H1 (cell line): ENCODE results near the gene CGNL1. TPM values are rescaled to one million over a fixed set of nuclear protein-coding genes. Genes with fewer than 3 reads are reported as not detected.

Source experiments
- CTCF ChIA-PET: fragments of 300-600 bp; sonication (Branson Sonifier 250); formaldehyde crosslinking; loops from one replicate; lab custom pipeline; 2021; ENCODE audit not compliant: partially characterized antibody; lab: Charles Lee
- POLR2A ChIA-PET: fragments of 300-600 bp; sonication (Branson Sonifier 250); formaldehyde crosslinking; loops from one replicate; lab custom pipeline; 2021; ENCODE audit warnings: inconsistent platforms; ENCODE audit not compliant: partially characterized antibody; lab: Charles Lee
- DNase-seq, 2 experiments: peaks; one replicate each; pipeline versions ENCODE4 v3.0.0 to v3.0.0-alpha.2; 2010 to 2022; ENCODE audit warnings: low spot score in 2 of 2, low read depth in 1 of 2, mixed read lengths in 1 of 2
- FAIRE-seq: peaks from 2 replicates; lab custom pipeline; 2011; peaks lifted over from hg19 to GRCh38; lab: Jason Lieb, UNC
- H2AFZ ChIP-seq: 2 replicates; pipeline ENCODE4 v1.8.1; 2012; ENCODE audit warnings: low read length, inconsistent platforms
- H2AK5ac ChIP-seq: 2 replicates; pipeline ENCODE4 v1.6.1; 2013; ENCODE audit warnings: low read depth, low read length
- H2BK120ac ChIP-seq: replicated peaks from 2 replicates; pipeline ENCODE3; 2013; ENCODE audit warnings: low read depth, low read length, inconsistent platforms
- H2BK12ac ChIP-seq: 2 replicates; pipeline ENCODE4 v1.6.1; 2013; ENCODE audit warnings: low read depth, low read length
- H2BK15ac ChIP-seq: 2 replicates; pipeline ENCODE4 v1.6.1; 2013; ENCODE audit warnings: low read length
- H2BK20ac ChIP-seq: 2 replicates; pipeline ENCODE4 v1.6.1; 2013; ENCODE audit warnings: low read length
- H2BK5ac ChIP-seq: 2 replicates; pipeline ENCODE4 v1.6.1; 2013; ENCODE audit warnings: low read depth, low read length
- H3K14ac ChIP-seq: 2 replicates; pipeline ENCODE4 v1.6.1; 2013; ENCODE audit warnings: inconsistent platforms; ENCODE audit not compliant: insufficient read length
- H3K18ac ChIP-seq: 2 replicates; pipeline ENCODE4 v1.6.1; 2013; ENCODE audit warnings: low read length; ENCODE audit errors: extremely low read depth
- H3K23ac ChIP-seq: 2 replicates; pipeline ENCODE4 v1.6.1; 2013; ENCODE audit warnings: inconsistent platforms; ENCODE audit not compliant: insufficient read length
- H3K23me2 ChIP-seq: 2 replicates; pipeline ENCODE4 v1.6.1; 2013; ENCODE audit warnings: low read depth, low read length
- H3K27ac ChIP-seq: 2 replicates; pipeline ENCODE4 v1.6.1; 2011; ENCODE audit warnings: low read depth, low read length, inconsistent platforms
- H3K27me3 ChIP-seq, 4 experiments: replicated peaks in 1 of 4; 1 replicate in 1 of 4; 2 replicates in 3 of 4; pipeline versions ENCODE4 v1.6.1 to v1.8.1; 2011 to 2013; ENCODE audit warnings: low read length in 3 of 4, mild to moderate bottlenecking in 3 of 4, inconsistent platforms in 2 of 4, mixed read lengths in 2 of 4, moderate library complexity in 1 of 4; ENCODE audit not compliant: control insufficient read depth in 3 of 4, insufficient read depth in 3 of 4; ENCODE audit errors: extremely low read depth in 1 of 4
- H3K36me3 ChIP-seq, 4 experiments: 2 replicates each; pipeline versions ENCODE4 v1.6.1 to v1.8.1; 2011 to 2013; ENCODE audit warnings: mild to moderate bottlenecking in 4 of 4, low read length in 3 of 4, moderate library complexity in 2 of 4, control low read depth in 1 of 4, inconsistent platforms in 1 of 4; ENCODE audit not compliant: insufficient read depth in 4 of 4, control insufficient read depth in 2 of 4
- H3K4ac ChIP-seq: replicated peaks from 2 replicates; pipeline ENCODE3; 2013; ENCODE audit warnings: low read length, low read depth, mixed read lengths, inconsistent platforms; ENCODE audit not compliant: insufficient read length
- H3K4me1 ChIP-seq, 4 experiments: replicated peaks in 1 of 4; 1 replicate in 1 of 4; 2 replicates in 3 of 4; pipeline versions ENCODE4 v1.6.1 to v1.8.1; 2011 to 2013; ENCODE audit warnings: low read length in 3 of 4, inconsistent platforms in 2 of 4, mixed read lengths in 1 of 4; ENCODE audit not compliant: insufficient read depth in 4 of 4, control insufficient read depth in 3 of 4
- H3K4me2 ChIP-seq, 2 experiments: 2 replicates each; pipeline versions ENCODE4 v1.6.1 to v1.8.1; 2011 to 2013; ENCODE audit warnings: low read depth in 2 of 2, low read length in 2 of 2, control low read depth in 1 of 2, inconsistent platforms in 1 of 2, mild to moderate bottlenecking in 1 of 2; ENCODE audit not compliant: insufficient read depth in 1 of 2
- H3K4me3 ChIP-seq, 4 experiments: fragments of 200-600, 300-600 bp in 1 of 4; sonication (generic), shearing (Covaris generic), sonication (Bioruptor Twin) in 1 of 4; 2 replicates each; pipeline versions ENCODE4 v1.5.1 to v1.8.1; 2011 to 2016; ENCODE audit warnings: low read length in 4 of 4, low read depth in 3 of 4, control low read depth in 2 of 4, inconsistent platforms in 2 of 4, mild to moderate bottlenecking in 2 of 4, mixed read lengths in 1 of 4, moderate library complexity in 1 of 4; ENCODE audit not compliant: insufficient read depth in 2 of 4; ENCODE audit errors: extremely low read depth in 1 of 4
- H3K56ac ChIP-seq: replicated peaks from 2 replicates; pipeline ENCODE3; 2013; ENCODE audit warnings: low read depth, mild to moderate bottlenecking, mixed read lengths, low read length, inconsistent platforms; ENCODE audit not compliant: insufficient read length
- H3K79me1 ChIP-seq: 2 replicates; pipeline ENCODE4 v1.6.1; 2013; ENCODE audit warnings: low read depth, low read length, control low read depth
- H3K79me2 ChIP-seq, 2 experiments: 2 replicates each; pipeline versions ENCODE4 v1.6.1 to v1.8.1; 2012 to 2013; ENCODE audit warnings: low read length in 2 of 2, mild to moderate bottlenecking in 2 of 2, inconsistent platforms in 1 of 2; ENCODE audit not compliant: insufficient read depth in 2 of 2, control insufficient read depth in 1 of 2
- H3K9ac ChIP-seq, 4 experiments: replicated peaks in 1 of 4; 1 replicate in 1 of 4; 2 replicates in 3 of 4; pipeline versions ENCODE4 v1.6.1 to v1.8.1; 2011 to 2013; ENCODE audit warnings: low read depth in 3 of 4, low read length in 3 of 4, control low read depth in 2 of 4, mild to moderate bottlenecking in 2 of 4, moderate library complexity in 2 of 4, inconsistent platforms in 1 of 4; ENCODE audit errors: extremely low read depth in 1 of 4
- H3K9me3 ChIP-seq, 2 experiments: 2 replicates each; pipeline versions ENCODE4 v1.6.1 to v1.8.1; 2012 to 2013; ENCODE audit warnings: mild to moderate bottlenecking in 2 of 2, moderate library complexity in 2 of 2, control low read depth in 1 of 2, inconsistent platforms in 1 of 2, low read depth in 1 of 2, low read length in 1 of 2, mixed read lengths in 1 of 2; ENCODE audit not compliant: insufficient read depth in 2 of 2
- H4K20me1 ChIP-seq, 2 experiments: replicated peaks in 1 of 2; 2 replicates each; pipeline versions ENCODE3 to v1.8.1; 2011 to 2013; ENCODE audit warnings: inconsistent platforms in 2 of 2, low read length in 2 of 2, mild to moderate bottlenecking in 1 of 2; ENCODE audit not compliant: insufficient read depth in 2 of 2, control insufficient read depth in 1 of 2
- H4K5ac ChIP-seq: 2 replicates; pipeline ENCODE4 v1.6.1; 2013; ENCODE audit warnings: low read length, low read depth, mixed read lengths, inconsistent platforms; ENCODE audit not compliant: insufficient read length
- H4K8ac ChIP-seq: 2 replicates; pipeline ENCODE4 v1.8.0; 2013; ENCODE audit warnings: mild to moderate bottlenecking, moderate library complexity, low read length, inconsistent platforms; ENCODE audit not compliant: insufficient read depth; ENCODE audit errors: extremely low read depth
- H4K91ac ChIP-seq: replicated peaks from 2 replicates; pipeline ENCODE3; 2013; ENCODE audit warnings: low read length, mixed read lengths, inconsistent platforms; ENCODE audit not compliant: insufficient read length
- EP300 ChIP-seq, 2 experiments: IDR thresholded peaks; 1 replicate in 1 of 2; 2 replicates in 1 of 2; pipeline ENCODE4 v1.6.1; 2011 to 2012; ENCODE audit warnings: low read depth in 2 of 2, low read length in 2 of 2, mild to moderate bottlenecking in 2 of 2, borderline replicate concordance in 1 of 2, inconsistent platforms in 1 of 2, moderate library complexity in 1 of 2
- EZH2 ChIP-seq: fragments of 200-600 bp; sonication (generic); IDR thresholded peaks from 2 replicates; pipeline ENCODE4 v1.7.1; 2012; ENCODE audit warnings: low read depth, mild to moderate bottlenecking, moderate library complexity, low read length, inconsistent platforms; ENCODE audit not compliant: severe bottlenecking
- MAFK ChIP-seq: IDR thresholded peaks from 2 replicates; pipeline ENCODE4 v1.6.1; 2012; ENCODE audit warnings: low read depth, mild to moderate bottlenecking, improper control_type of control experiment, low read length
- POLR2A ChIP-seq, 2 experiments: IDR thresholded peaks; 1 replicate in 1 of 2; 2 replicates in 1 of 2; pipeline ENCODE4 v1.6.1; 2011; ENCODE audit warnings: low read depth in 2 of 2, low read length in 2 of 2, mild to moderate bottlenecking in 2 of 2; ENCODE audit errors: control extremely low read depth in 1 of 2
- POLR2AphosphoS5 ChIP-seq: IDR thresholded peaks from 2 replicates; pipeline ENCODE4 v1.6.1; 2011; ENCODE audit warnings: low read depth, low read length
- POU5F1 ChIP-seq: IDR thresholded peaks from 2 replicates; pipeline ENCODE4 v1.6.1; 2011; ENCODE audit warnings: low read depth, mild to moderate bottlenecking, low read length, moderate library complexity
- RAD21 ChIP-seq, 2 experiments: IDR thresholded peaks in 1 of 2; conservative IDR thresholded peaks in 1 of 2; 2 replicates each; pipeline ENCODE4 v1.6.1; 2011; ENCODE audit warnings: low read depth in 2 of 2, low read length in 2 of 2, improper control_type of control experiment in 1 of 2, inconsistent platforms in 1 of 2, mild to moderate bottlenecking in 1 of 2, moderate library complexity in 1 of 2
- TAF7 ChIP-seq: optimal IDR thresholded peaks from 2 replicates; pipeline ENCODE3; 2011; ENCODE audit warnings: low read depth, mild to moderate bottlenecking, inconsistent platforms, low read length, moderate library complexity, borderline replicate concordance
- YY1 ChIP-seq: IDR thresholded peaks from 2 replicates; pipeline ENCODE4 v1.6.1; 2011; ENCODE audit warnings: low read depth, mild to moderate bottlenecking, low read length
- WGBS, 2 experiments: shearing (Covaris generic) in 1 of 2; methylation state at CpG; one replicate each; pipeline versions ENCODE4 v1.1.6 to v1.1.7; 2013 to 2015; ENCODE audit warnings: low lambda C conversion rate in 2 of 2, mixed read lengths in 2 of 2, inconsistent platforms in 1 of 2, low coverage in 1 of 2, missing lambda C conversion rate in 1 of 2; ENCODE audit not compliant: insufficient replicate concordance in 2 of 2, insufficient coverage in 1 of 2, insufficient read length in 1 of 2; ENCODE audit errors: extremely low coverage in 1 of 2, missing lambda C conversion rate in 1 of 2; 5-methylcytosine and 5-hydroxymethylcytosine counted together
- polyA plus RNA-seq, 7 experiments: library from polyadenylated mRNA; depleted of rRNA in 3 of 7; stranded (reverse) in 5 of 7; unstranded in 2 of 7; fragments of >200 nt in 5 of 7; fragments of 200-250 nt in 2 of 7; gene quantifications; 1 replicate in 5 of 7; 2 replicates in 1 of 7; 4 replicates in 1 of 7; pipeline versions ENCODE4 v1.2.1 to v1.2.3, GENCODE V29; 2011 to 2013; ENCODE audit warnings: missing spikeins in 2 of 7, mixed read lengths in 2 of 7
- total RNA-seq: library from RNA; stranded (reverse); fragmentation: NEBNext Ultra II Directional; extraction: Animal tissue kit (Norgen Biotek cat#: 25700); gene quantifications from 2 replicates; pipeline ENCODE4 v1.2.1, GENCODE V29; 2021

CGNL1 gene
- total and polyA plus RNA-seq, 2 of the 8 experiments (the other 6 are each of a cell fraction or from before 2014, with no cell fraction given): 21.8 to 75.6 TPM

GRCh38 chr15:57591237-57591821, 215.0 kb downstream of the CGNL1 start:
- Histone ChIP-seq H3K4me1 (peaks cover 4 to 7% (median 4%) of the 10 kb centered on the region in 4 experiments; a peak in 6 of 7 replicates), H4K20me1 (no peaks in the 10 kb centered on the region), H3K23ac (no peak overlapping the region), H3K23me2 (peaks cover 5% of the 10 kb centered on the region; the same call in 1 of the 2 replicates), H3K27me3 (peaks cover 0 to 18% (median 10%) of the 10 kb centered on the region in 4 experiments; a peak in 4 of 7 replicates), H4K5ac (no peak overlapping the region), H2AFZ (peak overlapping the region; percentile 91; the same call in 1 of the 2 replicates), H4K8ac (peak overlapping the region; percentile 25), H3K9ac (no peak overlapping the region), H3K27ac (no peak overlapping the region), H3K14ac (no peak overlapping the region), H2BK5ac (peak overlapping the region; percentile 32; the same call in 1 of the 2 replicates), H3K4me3 (peak overlapping the region; percentile 62 to 80 (median 73)), H3K4ac (no peak overlapping the region), H2BK15ac (no peak overlapping the region), H3K56ac (no peak overlapping the region), H2BK12ac (no peak overlapping the region), H3K36me3 (no peaks in the 10 kb centered on the region), H3K4me2 (peak overlapping the region; percentile 85), H3K79me1 (no peaks in the 10 kb centered on the region; the same call in 1 of the 2 replicates), H4K91ac (no peak overlapping the region), H3K9me3 (no peaks in the 10 kb centered on the region), H3K18ac (peak overlapping the region; percentile 20; the same call in 1 of the 2 replicates), H2AK5ac (no peak overlapping the region), H2BK20ac (no peak overlapping the region), H2BK120ac (no peak overlapping the region), H3K79me2 (no peaks in the 10 kb centered on the region)
- ChIA-PET POLR2A (no interaction called here), CTCF (interaction anchor here (0.7 to 4.4 kb wide), 4 partner anchors 11 to 31 kb away, joined by 3 to 19 read pairs (median 4); no protein-coding TSS in a partner anchor)
- 29% methylated on average over 15 of the region's 18 CpGs; no CpG with 5 or more reads in 1 of the 2 experiments for WGBS, 2 experiments
- FAIRE-seq (no peak), DNase-seq (no peak)
- TF ChIP-seq POLR2A (IDR thresholded peaks at IDR 0.05; ENCODE audit: control extremely low read depth in 1 of 2, low read depth in 2 of 2, low read length in 2 of 2) (no peak), MAFK (no peak), YY1 (no peak), RAD21 (IDR thresholded peaks at IDR 0.05 in 1 of 2, conservative IDR thresholded peaks at IDR 0.05 in 1 of 2; ENCODE audit: low read depth in 2 of 2, low read length in 2 of 2) (no peak), EP300 (IDR thresholded peaks at IDR 0.05; ENCODE audit: borderline replicate concordance in 1 of 2, low read depth in 2 of 2, low read length in 2 of 2) (no peak), POLR2AphosphoS5 (no peak), EZH2 (peak; percentile 15), TAF7 (no peak), POU5F1 (no peak)
